HG03432 (cell line): ENCODE measurements around the gene ATF4.

Source experiments
- ATAC-seq: cut with Tn5 transposase; IDR thresholded peaks from one replicate; pipeline ENCODE4 v1.9.1; 2021; ENCODE audit warnings: mild to moderate bottlenecking, moderate library complexity; ENCODE audit not compliant: unreplicated experiment

ATF4 gene

GRCh38 chr22:39556970-39557841 is 36.8 kb downstream of the ATF4 start:
- ATAC-seq, result no peak

GRCh38 chr22:39558254-39558727 is 37.9 kb downstream of the ATF4 start:
- no peak for ATAC-seq

- no peak for ATAC-seq
Observed at GRCh38 chr22:39558950-39559349, 38.6 kb downstream of the ATF4 start.

- ATAC-seq, result no peak
Observed at GRCh38 chr22:39559456-39560105, 39.2 kb downstream of the ATF4 start.

GRCh38 chr22:39560127-39560526 is 39.8 kb downstream of the ATF4 start:
- no peak for ATAC-seq

GRCh38 chr22:39562839-39563489 is 42.6 kb downstream of the ATF4 start:
- ATAC-seq, result no peak

GRCh38 chr22:39563571-39564428 is 43.4 kb downstream of the ATF4 start:
- ATAC-seq, result no peak

GRCh38 chr22:39565414-39565944 is 45.1 kb downstream of the ATF4 start:
- no peak for ATAC-seq

- no peak for ATAC-seq
Observed at GRCh38 chr22:39567135-39567946, 47.0 kb downstream of the ATF4 start.

GRCh38 chr22:39568278-39568981 is 48.1 kb downstream of the ATF4 start:
- no peak for ATAC-seq

GRCh38 chr22:39569066-39569465 is 48.7 kb downstream of the ATF4 start:
- no peak for ATAC-seq

- ATAC-seq, result no peak
Observed at GRCh38 chr22:39570226-39570625, 49.9 kb downstream of the ATF4 start.

- ATAC-seq, result no peak
Observed at GRCh38 chr22:39570665-39571064, 50.3 kb downstream of the ATF4 start, which contains the start of gene CACNA1I. Gene CACNA1I (plus strand): TSS chr22:39570753. CDS start chr22:39570753, 0 bp downstream.

- no peak for ATAC-seq
Observed at GRCh38 chr22:39571538-39571937, 51.2 kb downstream of the ATF4 start.
